GM12878 (cell line): ENCODE measurements around the gene RFLNA. TPM values are rescaled to one million over a fixed set of nuclear protein-coding genes. Genes with fewer than 3 reads are reported as not detected.

Experiments used
- ATAC-seq: fragments of 200-7000 bp; cut with Tn5 transposase; 3 replicates; pipeline ENCODE4 v1.9.1; 2020; ENCODE audit warnings: mild to moderate bottlenecking, moderate library complexity
- BruUV-seq: library from RNA; stranded (reverse); fragments of 400-500 nt; replicated peaks from 2 replicates; lab custom pipeline; 2021; lab: Mats Ljungman, UMichigan
- CTCF ChIA-PET: fragments of 300-600 bp; sonication (Branson Sonifier 250); formaldehyde crosslinking; extraction: SDS; loops from one replicate; lab custom pipeline; 2021; ENCODE audit warnings: inconsistent platforms; lab: Yijun Ruan, JAX
- POLR2A ChIA-PET: fragments of 350-600 bp; formaldehyde crosslinking; extraction: SDS; loops from one replicate; lab custom pipeline; 2021; ENCODE audit warnings: inconsistent platforms; lab: Charles Lee
- RAD21 ChIA-PET: fragments of 300-600 bp; sonication (Branson Sonifier 250); formaldehyde crosslinking; loops from one replicate; lab custom pipeline; 2023; ENCODE audit warnings: antibody characterized with exemption; ENCODE audit not compliant: unreplicated experiment; lab: Charles Lee
- SMC1A ChIA-PET: fragments of 300-600 bp; sonication (Branson Sonifier 250); formaldehyde crosslinking; loops from one replicate; lab custom pipeline; 2023; ENCODE audit not compliant: unreplicated experiment, uncharacterized antibody; lab: Charles Lee
- DNase-seq: peaks from one replicate; pipeline ENCODE4 v3.0.0-alpha.2; 2011; ENCODE audit warnings: low read depth, low spot score
- FAIRE-seq: peaks from 3 replicates; lab custom pipeline; 2011; peaks lifted over from hg19 to GRCh38; lab: Jason Lieb, UNC
- H2AFZ ChIP-seq: 2 replicates; pipeline ENCODE4 v1.6.0; 2011; ENCODE audit warnings: low read depth, low read length, control low read depth; ENCODE audit not compliant: control insufficient read depth
- H3K27ac ChIP-seq: 2 replicates; pipeline ENCODE4 v1.5.1; 2011; ENCODE audit warnings: control low read depth; ENCODE audit not compliant: control insufficient read depth, insufficient read depth
- H3K27me3 ChIP-seq, 2 experiments: replicated peaks in 1 of 2; 2 replicates each; pipeline versions ENCODE4 v1.6.0 to v1.6.1; 2011; ENCODE audit warnings: low read length in 1 of 2; ENCODE audit not compliant: control insufficient read depth in 2 of 2, insufficient read depth in 2 of 2
- H3K36me3 ChIP-seq, 2 experiments: 2 replicates each; pipeline ENCODE4 v1.5.1; 2011; ENCODE audit warnings: low read length in 1 of 2; ENCODE audit not compliant: control insufficient read depth in 2 of 2, insufficient read depth in 2 of 2
- H3K4me1 ChIP-seq: 2 replicates; pipeline ENCODE4 v1.6.1; 2011; ENCODE audit warnings: mild to moderate bottlenecking, low read length, moderate library complexity, mixed read lengths; ENCODE audit not compliant: control insufficient read depth, insufficient read depth
- H3K4me2 ChIP-seq: 2 replicates; pipeline ENCODE4 v1.6.0; 2011; ENCODE audit warnings: control low read depth; ENCODE audit not compliant: control insufficient read depth, insufficient read depth
- H3K4me3 ChIP-seq: fragments of 200-600 bp; sonication (generic); 2 replicates; pipeline ENCODE4 v1.5.1; 2016
- H3K79me2 ChIP-seq: 2 replicates; pipeline ENCODE4 v1.6.0; 2011; ENCODE audit warnings: low read length; ENCODE audit not compliant: control insufficient read depth, insufficient read depth
- H3K9ac ChIP-seq: 2 replicates; pipeline ENCODE4 v1.8.0; 2011; ENCODE audit warnings: low read length, control low read depth, mixed read lengths; ENCODE audit not compliant: control insufficient read depth, insufficient read depth
- H3K9me3 ChIP-seq: replicated peaks from 3 replicates; pipeline ENCODE4 v1.5.1; 2011; ENCODE audit warnings: mild to moderate bottlenecking, low read length; ENCODE audit not compliant: control insufficient read depth, insufficient read depth
- H4K20me1 ChIP-seq: 2 replicates; pipeline ENCODE4 v1.6.0; 2011; ENCODE audit not compliant: control insufficient read depth, insufficient read depth
- ATF3 ChIP-seq: IDR thresholded peaks from 2 replicates; pipeline ENCODE4 v1.6.1; 2011; ENCODE audit warnings: low read depth, mild to moderate bottlenecking, low read length, moderate library complexity, borderline replicate concordance; ENCODE audit errors: extremely low read depth
- CBFB ChIP-seq: IDR thresholded peaks from 2 replicates; pipeline ENCODE4 v1.6.1; 2016; ENCODE audit warnings: antibody characterized with exemption, low read depth
- CBX3 ChIP-seq: fragments of 200-600 bp; sonication (generic); IDR thresholded peaks from 2 replicates; pipeline ENCODE4 v1.6.1; 2016; ENCODE audit warnings: low read depth, borderline replicate concordance
- CTCF ChIP-seq, 3 experiments: IDR thresholded peaks in 2 of 3; conservative IDR thresholded peaks in 1 of 3; 2 replicates each; pipeline ENCODE4 v1.5.1; 2011; ENCODE audit warnings: low read depth in 3 of 3, low read length in 3 of 3, mild to moderate bottlenecking in 3 of 3, control low read depth in 2 of 3, moderate library complexity in 2 of 3, inconsistent platforms in 1 of 3, mixed read lengths in 1 of 3; ENCODE audit not compliant: control insufficient read depth in 2 of 3, insufficient read depth in 1 of 3; ENCODE audit errors: extremely low read depth in 1 of 3
- CUX1 ChIP-seq: IDR thresholded peaks from 2 replicates; pipeline ENCODE4 v1.6.1; 2012; ENCODE audit warnings: improper control_type of control experiment, low read depth, low read length; ENCODE audit not compliant: insufficient replicate concordance
- E2F8 ChIP-seq: fragments of 450-650 bp; IDR thresholded peaks from 2 replicates; pipeline ENCODE4 v1.6.1; 2018; ENCODE audit warnings: mild to moderate bottlenecking, low read depth, moderate library complexity; ENCODE audit not compliant: partially characterized antibody
- HCFC1 ChIP-seq: fragments of 150-350 bp; IDR thresholded peaks from 2 replicates; pipeline ENCODE4 v1.6.1; 2014; ENCODE audit warnings: low read length
- NR2C2 ChIP-seq: IDR thresholded peaks from 2 replicates; pipeline ENCODE4 v1.6.1; 2011; ENCODE audit warnings: borderline replicate concordance, low read depth; ENCODE audit not compliant: control insufficient read depth, insufficient read length
- NRF1 ChIP-seq: conservative IDR thresholded peaks from 2 replicates; pipeline ENCODE4 v1.6.1; 2011; ENCODE audit warnings: mild to moderate bottlenecking, low read depth, low read length, improper control_type of control experiment
- POLR2A ChIP-seq: IDR thresholded peaks from 2 replicates; pipeline ENCODE4 v1.6.1; 2011; ENCODE audit warnings: low read depth, mild to moderate bottlenecking, low read length
- RFX5 ChIP-seq: IDR thresholded peaks from 2 replicates; pipeline ENCODE4 v1.6.1; 2011; ENCODE audit warnings: low read depth, low read length, improper control_type of control experiment
- SMAD1 ChIP-seq: fragments of 450-650 bp; IDR thresholded peaks from 2 replicates; pipeline ENCODE4 v1.6.1; 2018; ENCODE audit warnings: mild to moderate bottlenecking, low read depth; ENCODE audit not compliant: partially characterized antibody
- TCF12 ChIP-seq: IDR thresholded peaks from 2 replicates; pipeline ENCODE4 v1.6.1; 2011; ENCODE audit warnings: low read depth, mild to moderate bottlenecking, low read length
- WGBS: methylation state at CpG from one replicate; pipeline ENCODE4 v1.1.6; 2016; ENCODE audit warnings: low lambda C conversion rate; ENCODE audit not compliant: insufficient replicate concordance, insufficient coverage; ENCODE audit errors: missing lambda C conversion rate; 5-methylcytosine and 5-hydroxymethylcytosine counted together
- in situ Hi-C: fragments of 300-500 bp; cut with MboI; formaldehyde crosslinking; loops from 9 replicates; pipeline ENCODE4 v1.14.3; 2018; ENCODE audit warnings: mixed read lengths
- intact Hi-C: fragments of 100-400 bp; cut with micrococcal nuclease; formaldehyde crosslinking; loops from one replicate; pipeline ENCODE4 v1.14.2; 2022; ENCODE audit not compliant: unreplicated experiment
- polyA plus RNA-seq, 11 experiments: library from polyadenylated mRNA; depleted of rRNA in 4 of 11; unstranded in 6 of 11; stranded (reverse) in 5 of 11; fragments of >200 nt; fragmentation: Nextera tagmentation in 4 of 11; fragmentation: Illumina TruSeq in 1 of 11; extraction: Ambion mirVana in 4 of 11; extraction: Trizol in 1 of 11; gene quantifications; 1 replicate in 1 of 11; 2 replicates in 10 of 11; pipeline versions ENCODE4 v1.2.1 to v1.2.3, GENCODE V29; 2011 to 2016; ENCODE audit warnings: inconsistent platforms in 2 of 11, missing spikeins in 2 of 11, low read depth in 1 of 11
- total RNA-seq, 4 experiments: library from RNA; depleted of rRNA in 3 of 4; stranded (reverse); fragments of >200 nt in 3 of 4; fragmentation: Illumina TruSeq in 1 of 4; extraction: Trizol in 1 of 4; gene quantifications; 2 replicates each; pipeline versions ENCODE4 v1.2.1 to v1.2.3, GENCODE V29; 2013 to 2021

RFLNA gene
- total and polyA plus RNA-seq, 10 of the 15 experiments (the other 5 are each of a cell fraction or from before 2014, with no cell fraction given): 0.08 TPM; not detected in 9

- SMC1A ChIA-PET: no interaction called here
- RAD21 ChIA-PET: no interaction called here
- no TSS peak for BruUV-seq
- in situ Hi-C loops (no loop called here), intact Hi-C loops (no loop called here)
- ATAC-seq (no peak), DNase-seq (no peak), FAIRE-seq (no peak)
- Histone ChIP-seq H3K9ac (no peak overlapping the region), H3K36me3 (no peaks in the 10 kb centered on the region), H3K4me2 (no peak overlapping the region), H3K4me1 (no peaks in the 10 kb centered on the region), H4K20me1 (no peaks in the 10 kb centered on the region), H3K9me3 (no peaks in the 10 kb centered on the region), H3K79me2 (no peaks in the 10 kb centered on the region), H3K4me3 (no peak overlapping the region), H2AFZ (no peak overlapping the region), H3K27ac (no peak overlapping the region), H3K27me3 (peaks cover 0 to 2% of the 10 kb centered on the region in 2 experiments; a peak in 2 of 4 replicates)
- CTCF ChIA-PET: no interaction called here
- POLR2A ChIA-PET: no interaction called here
- 48% methylated on average over 37 of the region's 38 CpGs for WGBS
- TF ChIP-seq NR2C2: no peak
- no peak for TF ChIP-seq NRF1
- no peak for TF ChIP-seq E2F8
- no peak for TF ChIP-seq ATF3
- TF ChIP-seq CBX3: no peak
- TF ChIP-seq HCFC1: no peak
- TF ChIP-seq SMAD1: no peak
- no peak for TF ChIP-seq TCF12
- TF ChIP-seq CUX1: no peak
- no peak for TF ChIP-seq CTCF (IDR thresholded peaks at IDR 0.05 in 2 of 3, conservative IDR thresholded peaks at IDR 0.05 in 1 of 3; ENCODE audit: control insufficient read depth in 2 of 3, extremely low read depth in 1 of 3, insufficient read depth in 1 of 3, low read depth in 3 of 3, low read length in 3 of 3)
- TF ChIP-seq CBFB: no peak
- no peak for TF ChIP-seq POLR2A
- no peak for TF ChIP-seq RFX5
These were observed 8.9 kb downstream of the RFLNA start for GRCh38 chr12:124303579-124304313.
